ENCODE data around the gene ELMO3.

GRCh38 chr16:67169642-67170167 is 29.2 kb upstream of the ELMO3 start:
- peak; percentile 88 for TF ChIP-seq CTCF (conservative IDR thresholded peaks at IDR 0.05; ENCODE audit: low read length)
- no peak for TF ChIP-seq EZH2phosphoT487 (IDR thresholded peaks at IDR 0.05; ENCODE audit: borderline replicate concordance, low read depth, low read length)
